Natural killer cell (primary cell): Measurements from ENCODE around the gene MAPK8. TPM values are rescaled to one million over a fixed set of nuclear protein-coding genes. Genes with fewer than 3 reads are reported as not detected.
"Not testable (repeated sequence)": the region's sequence is repeated elsewhere in the genome, so short reads cannot be mapped to it uniquely, and the experiment has no call there.

Source experiments
- ATAC-seq, 3 donors: fragments of 150-1000 bp in 2 of 3; fragments of 200-7000 bp in 1 of 3; cut with Tn5 transposase; 1 replicate in 1 of 3; 2 replicates in 2 of 3; pipeline ENCODE4 v1.10.0; 2021; ENCODE audit warnings: mild to moderate bottlenecking in 2 of 3, moderate library complexity in 2 of 3
- DNase-seq, 2 donors: peaks; one replicate each; pipeline versions ENCODE4 v3.0.0 to v3.0.0-alpha.2; 2013 to 2021; ENCODE audit warnings: mixed read lengths in 1 of 2
- H3K27ac ChIP-seq: one replicate; pipeline ENCODE4 v1.5.1; 2013; ENCODE audit warnings: mild to moderate bottlenecking, low read length
- H3K27me3 ChIP-seq: one replicate; pipeline ENCODE4 v1.6.1; 2013; ENCODE audit warnings: low read length; ENCODE audit not compliant: control insufficient read depth, insufficient read depth
- H3K36me3 ChIP-seq: one replicate; pipeline ENCODE4 v1.6.1; 2013; ENCODE audit warnings: low read length; ENCODE audit not compliant: control insufficient read depth, insufficient read depth
- H3K4me1 ChIP-seq: one replicate; pipeline ENCODE4 v1.6.1; 2013; ENCODE audit warnings: low read length; ENCODE audit not compliant: control insufficient read depth, insufficient read depth
- H3K4me3 ChIP-seq: one replicate; pipeline ENCODE4 v1.5.1; 2013; ENCODE audit warnings: low read length
- H3K9me3 ChIP-seq: one replicate; pipeline ENCODE4 v1.6.1; 2013; ENCODE audit warnings: low read length; ENCODE audit not compliant: control insufficient read depth, insufficient read depth
- H3K27ac Mint-ChIP-seq, 2 donors: one replicate each; pipeline ENCODE4 v1.8.0; 2022; ENCODE audit warnings: mild to moderate bottlenecking in 2 of 2, mixed read lengths in 2 of 2, moderate library complexity in 1 of 2
- H3K27me3 Mint-ChIP-seq, 2 donors: one replicate each; pipeline ENCODE4 v1.8.0; 2022; ENCODE audit warnings: low read depth in 2 of 2, mixed read lengths in 2 of 2
- H3K36me3 Mint-ChIP-seq: one replicate; pipeline ENCODE4 v1.8.0; 2022; ENCODE audit warnings: mixed read lengths
- H3K4me1 Mint-ChIP-seq, 2 donors: one replicate each; pipeline ENCODE4 v1.8.0; 2022; ENCODE audit warnings: mixed read lengths in 2 of 2
- H3K4me3 Mint-ChIP-seq: one replicate; pipeline ENCODE4 v1.8.0; 2022; ENCODE audit warnings: mild to moderate bottlenecking, moderate library complexity, mixed read lengths
- H3K9me3 Mint-ChIP-seq, 2 donors: one replicate each; pipeline ENCODE4 v1.8.0; 2022; ENCODE audit warnings: mixed read lengths in 2 of 2
- WGBS: methylation state at CpG from one replicate; pipeline ENCODE4 v1.1.7; 2013; ENCODE audit warnings: missing lambda C conversion rate; ENCODE audit not compliant: insufficient coverage; 5-methylcytosine and 5-hydroxymethylcytosine counted together
- intact Hi-C: fragments of 100-400 bp; cut with micrococcal nuclease; formaldehyde crosslinking; loops from one replicate; pipeline ENCODE4 v1.14.2; 2022
- total RNA-seq, 4 donors: library from RNA; stranded (reverse); fragments of 120-200 nt in 1 of 4; gene quantifications; one replicate each; pipeline versions ENCODE4 v1.2.3 to v1.2.4, GENCODE V29; 2013 to 2022
- TF ChIP-seq, protein P1 (sequence below): fragments of 200-600 bp; IDR thresholded peaks from one replicate; pipeline ENCODE4 v1.8.0; 2022; ENCODE audit warnings: antibody characterized with exemption

MAPK8 gene
- total RNA-seq, 3 donors from 2014 or later (not counting 1 experiment from before 2014, with no cell fraction given): 37.3 to 44.5 (median 40.8) TPM

DNA sequence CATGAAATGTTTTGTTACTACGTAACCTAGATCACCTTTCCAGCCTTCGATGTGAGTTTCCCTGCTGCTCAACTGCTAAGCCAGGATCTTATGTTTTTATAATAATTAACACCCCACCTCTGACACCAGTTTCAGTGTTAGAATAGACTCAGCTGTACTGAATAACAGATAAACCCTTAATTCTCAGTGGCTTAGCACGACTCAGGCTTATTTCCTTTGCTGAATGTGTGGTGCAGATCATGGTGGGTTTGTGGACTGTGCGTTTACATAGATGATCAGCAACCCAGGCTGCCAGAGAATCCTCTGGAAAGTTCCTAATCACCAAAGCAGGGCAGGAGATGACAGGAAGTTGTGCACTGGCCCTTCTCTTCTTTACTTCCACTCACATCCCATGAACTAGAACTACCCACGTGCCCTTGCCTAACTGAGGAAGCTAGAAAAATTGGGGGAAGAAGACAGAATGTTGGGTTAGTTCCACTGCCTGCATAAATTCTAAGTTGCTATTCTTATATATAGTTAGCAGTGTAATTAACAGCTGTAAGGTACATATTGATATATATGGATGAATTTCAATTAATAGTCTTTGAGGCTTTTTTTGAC, 111.8 kb downstream of the MAPK8 start:
- no peaks in the 10 kb centered on the region for H3K9me3 ChIP-seq
- ATAC-seq: no peak
- 100% methylated on average over 2 of the region's 5 CpGs for WGBS

DNA sequence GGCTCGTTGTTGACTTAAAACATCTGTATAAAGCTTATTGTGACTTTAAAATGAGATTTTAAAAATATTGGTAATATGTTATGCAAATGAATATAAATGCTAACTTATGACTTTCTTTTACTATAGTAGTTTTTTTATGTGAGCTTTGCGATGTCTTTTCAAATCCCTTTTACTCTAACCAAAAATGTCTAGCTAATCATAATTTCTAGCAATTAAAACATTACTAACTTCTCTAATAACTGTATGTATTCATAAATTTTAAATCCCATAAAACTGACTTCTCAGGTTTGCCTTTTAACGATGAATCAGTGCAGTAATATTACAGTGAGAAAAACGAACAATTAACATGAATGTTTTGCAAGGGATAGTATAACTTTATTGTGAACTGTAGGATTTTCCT, 113.2 kb downstream of the MAPK8 start:
- intact Hi-C loops: no loop called here
- peaks cover 0 to 4% of the 10 kb centered on the region in 2 donors for H3K4me1 Mint-ChIP-seq
- H3K36me3 Mint-ChIP-seq: no peaks in the 10 kb centered on the region
- DNase-seq: no peak
- no peaks in the 10 kb centered on the region for H3K9me3 Mint-ChIP-seq
- Histone ChIP-seq H3K9me3 (no peaks in the 10 kb centered on the region), H3K4me3 (no peak overlapping the region), H3K4me1 (no peaks in the 10 kb centered on the region), H3K36me3 (peaks cover 3% of the 10 kb centered on the region), H3K27me3 (no peaks in the 10 kb centered on the region), H3K27ac (no peak overlapping the region)
- no peak overlapping the region for H3K4me3 Mint-ChIP-seq
- no peak overlapping the region for H3K27ac Mint-ChIP-seq
- TF ChIP-seq, protein P1, sequence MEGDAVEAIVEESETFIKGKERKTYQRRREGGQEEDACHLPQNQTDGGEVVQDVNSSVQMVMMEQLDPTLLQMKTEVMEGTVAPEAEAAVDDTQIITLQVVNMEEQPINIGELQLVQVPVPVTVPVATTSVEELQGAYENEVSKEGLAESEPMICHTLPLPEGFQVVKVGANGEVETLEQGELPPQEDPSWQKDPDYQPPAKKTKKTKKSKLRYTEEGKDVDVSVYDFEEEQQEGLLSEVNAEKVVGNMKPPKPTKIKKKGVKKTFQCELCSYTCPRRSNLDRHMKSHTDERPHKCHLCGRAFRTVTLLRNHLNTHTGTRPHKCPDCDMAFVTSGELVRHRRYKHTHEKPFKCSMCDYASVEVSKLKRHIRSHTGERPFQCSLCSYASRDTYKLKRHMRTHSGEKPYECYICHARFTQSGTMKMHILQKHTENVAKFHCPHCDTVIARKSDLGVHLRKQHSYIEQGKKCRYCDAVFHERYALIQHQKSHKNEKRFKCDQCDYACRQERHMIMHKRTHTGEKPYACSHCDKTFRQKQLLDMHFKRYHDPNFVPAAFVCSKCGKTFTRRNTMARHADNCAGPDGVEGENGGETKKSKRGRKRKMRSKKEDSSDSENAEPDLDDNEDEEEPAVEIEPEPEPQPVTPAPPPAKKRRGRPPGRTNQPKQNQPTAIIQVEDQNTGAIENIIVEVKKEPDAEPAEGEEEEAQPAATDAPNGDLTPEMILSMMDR: no peak
- WGBS: 100% methylated on average over 2 of the region's 4 CpGs
- H3K27me3 Mint-ChIP-seq: no peaks in the 10 kb centered on the region
- no peak for ATAC-seq

More for the DNA sequence above, 111.8 kb downstream of the MAPK8 start:
- H3K27me3 Mint-ChIP-seq: no peaks in the 10 kb centered on the region
- H3K9me3 Mint-ChIP-seq: no peaks in the 10 kb centered on the region
- Histone ChIP-seq H3K36me3 (peaks cover 3% of the 10 kb centered on the region), H3K4me1 (no peaks in the 10 kb centered on the region), H3K4me3 (no peak overlapping the region), H3K27me3 (no peaks in the 10 kb centered on the region), H3K27ac (no peak overlapping the region)
- intact Hi-C loops: no loop called here
- no peak for DNase-seq
- no peak overlapping the region for H3K27ac Mint-ChIP-seq
- no peak overlapping the region for H3K4me3 Mint-ChIP-seq
- H3K36me3 Mint-ChIP-seq: peaks cover 1% of the 10 kb centered on the region
- TF ChIP-seq, protein P1: no peak
- H3K4me1 Mint-ChIP-seq: peaks cover 0 to 4% of the 10 kb centered on the region in 2 donors

- H3K4me3 ChIP-seq, H3K4me1 ChIP-seq, H3K27ac Mint-ChIP-seq, H3K4me1 Mint-ChIP-seq, H3K4me3 Mint-ChIP-seq, ATAC-seq, H3K36me3 ChIP-seq, H3K36me3 Mint-ChIP-seq, intact Hi-C loops, H3K9me3 ChIP-seq, DNase-seq, H3K27me3 ChIP-seq, H3K27me3 Mint-ChIP-seq, H3K9me3 Mint-ChIP-seq, H3K27ac ChIP-seq: not testable (repeated sequence)
- 100% methylated on average over 1 of the region's 2 CpGs for WGBS
Observed at GRCh38 chr10:48421862-48422261, 115.4 kb downstream of the MAPK8 start.

GRCh38 chr10:48423884-48424283, 117.4 kb downstream of the MAPK8 start:
- no peak overlapping the region for H3K27ac ChIP-seq
- no peaks in the 10 kb centered on the region for H3K27me3 ChIP-seq
- peaks cover 7% of the 10 kb centered on the region for H3K36me3 ChIP-seq
- H3K4me1 Mint-ChIP-seq: no peaks in the 10 kb centered on the region
- intact Hi-C loops: no loop called here
- no peaks in the 10 kb centered on the region for H3K4me1 ChIP-seq
- H3K27me3 Mint-ChIP-seq: no peaks in the 10 kb centered on the region
- TF ChIP-seq, protein P1: no peak
- no peaks in the 10 kb centered on the region for H3K9me3 ChIP-seq
- H3K4me3 Mint-ChIP-seq: no peak overlapping the region
- peaks cover 7% of the 10 kb centered on the region for H3K36me3 Mint-ChIP-seq
- WGBS: 100% methylated on average over 4 of the region's 4 CpGs
- DNase-seq (no peak), ATAC-seq (no peak)
- H3K4me3 ChIP-seq: no peak overlapping the region
- no peak overlapping the region for H3K27ac Mint-ChIP-seq
- H3K9me3 Mint-ChIP-seq: no peaks in the 10 kb centered on the region
